Activated T-cell treated with anti-CD3 and anti-CD28 coated beads for 24 hours (primary cell): ENCODE results near the gene ZNF608.

ENCODE experiments used
- DNase-seq: peaks from one replicate; pipeline ENCODE4 v3.0.0-alpha.2; 2020; ENCODE audit warnings: low read depth

The ZNF608 gene

DNA sequence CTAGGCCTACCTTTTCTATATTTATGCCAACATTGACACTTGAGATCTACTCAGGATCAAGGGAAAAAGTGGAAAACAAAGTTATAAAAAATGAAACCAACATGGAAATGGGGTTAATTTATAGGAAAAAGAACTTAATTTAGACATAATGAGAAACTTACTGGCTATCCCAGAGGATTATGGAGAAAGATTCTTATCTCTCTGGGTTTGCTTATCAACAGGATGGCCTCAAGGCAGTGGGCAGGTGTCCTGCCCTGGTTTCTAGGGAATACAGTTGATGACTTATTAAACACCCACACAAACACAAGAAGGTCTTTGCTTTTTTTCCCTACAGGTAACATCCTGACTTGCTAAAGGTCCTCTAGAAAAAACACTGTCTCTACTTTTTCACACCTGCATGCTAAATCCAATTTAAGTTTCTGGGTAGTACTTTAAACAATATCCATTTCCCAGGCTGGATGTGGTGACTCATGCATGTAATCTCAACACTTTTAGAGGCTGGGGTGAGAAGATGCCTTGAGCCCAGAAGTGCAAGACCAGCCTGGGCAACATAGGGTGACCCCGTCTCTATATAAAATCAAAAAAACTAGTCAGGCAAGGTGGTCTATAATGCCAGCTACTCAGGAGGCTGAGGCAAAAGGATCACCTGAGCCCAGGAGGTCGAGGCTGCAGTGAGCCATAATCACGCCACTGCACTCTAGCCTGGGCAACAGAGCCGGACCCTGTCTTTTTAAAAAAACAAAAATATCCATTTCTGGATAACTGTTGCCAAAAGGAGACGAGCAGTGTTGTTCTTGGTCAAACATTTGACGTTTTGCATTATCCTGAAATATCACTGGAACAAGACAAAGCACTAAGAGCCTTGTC, 6.6 kb upstream of the ZNF608 start:
- no peak for DNase-seq

DNA sequence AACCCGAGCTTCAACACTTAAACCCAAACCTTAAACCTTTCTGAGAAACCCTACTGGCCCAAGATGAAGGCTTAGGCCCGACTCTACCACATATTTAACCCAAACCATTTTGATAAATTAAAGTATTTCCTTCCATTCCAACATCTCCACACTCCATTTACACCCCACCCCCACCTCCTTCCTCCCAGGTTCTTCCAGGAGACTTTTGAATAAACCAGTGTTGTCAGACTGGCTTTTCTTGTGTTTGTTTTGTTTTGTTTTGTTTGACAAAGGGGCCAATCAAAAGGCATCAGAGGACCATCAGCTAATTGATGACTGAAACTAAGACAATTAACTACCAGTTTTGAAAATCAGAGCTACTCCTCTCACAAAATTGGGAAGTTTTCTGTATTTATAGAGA, 4.6 kb upstream of the ZNF608 start:
- no peak for DNase-seq

DNA sequence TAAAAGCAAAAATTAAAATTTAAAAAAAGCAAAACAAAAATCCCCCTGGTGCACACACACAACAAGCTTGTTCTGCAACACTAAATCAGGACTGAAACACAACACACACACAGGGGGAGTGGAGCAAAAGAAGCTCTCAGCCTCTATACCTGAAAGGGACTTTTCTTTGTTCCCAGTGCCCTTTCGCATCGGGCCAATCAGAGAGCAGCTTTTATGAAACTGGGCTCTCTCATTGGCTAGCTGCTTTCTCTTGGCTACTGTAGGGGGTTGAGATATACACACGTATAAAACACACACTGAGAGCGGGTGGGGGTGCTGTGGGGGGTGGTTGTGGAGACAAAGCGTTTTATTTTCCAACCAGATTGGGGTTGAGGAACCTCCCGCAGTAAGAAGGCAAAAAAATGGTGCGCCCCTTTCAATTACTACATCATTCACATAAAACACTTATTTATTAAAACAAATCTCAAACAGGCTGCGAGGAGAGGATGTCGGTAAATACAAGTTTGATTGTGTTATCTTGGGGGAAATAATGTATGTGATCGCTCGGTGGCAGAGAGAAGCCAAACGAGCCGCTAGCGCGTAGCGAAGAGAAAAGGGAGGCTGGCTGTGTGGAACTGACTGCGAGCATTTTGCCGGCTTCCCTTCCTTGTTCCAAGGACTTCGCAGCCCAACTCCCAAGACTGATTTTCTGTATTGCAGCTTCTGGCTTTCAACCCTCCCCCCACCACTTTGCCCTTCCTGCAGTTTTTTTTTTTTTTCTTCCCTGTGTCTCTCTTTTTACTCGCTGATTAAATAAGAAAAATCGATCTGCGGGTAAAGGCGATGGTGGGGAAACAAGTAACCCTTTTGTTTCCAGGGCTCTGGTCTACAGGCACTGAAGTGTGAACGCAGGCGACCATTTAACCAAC, 2.5 kb upstream of the ZNF608 start:
- DNase-seq = no peak

DNA sequence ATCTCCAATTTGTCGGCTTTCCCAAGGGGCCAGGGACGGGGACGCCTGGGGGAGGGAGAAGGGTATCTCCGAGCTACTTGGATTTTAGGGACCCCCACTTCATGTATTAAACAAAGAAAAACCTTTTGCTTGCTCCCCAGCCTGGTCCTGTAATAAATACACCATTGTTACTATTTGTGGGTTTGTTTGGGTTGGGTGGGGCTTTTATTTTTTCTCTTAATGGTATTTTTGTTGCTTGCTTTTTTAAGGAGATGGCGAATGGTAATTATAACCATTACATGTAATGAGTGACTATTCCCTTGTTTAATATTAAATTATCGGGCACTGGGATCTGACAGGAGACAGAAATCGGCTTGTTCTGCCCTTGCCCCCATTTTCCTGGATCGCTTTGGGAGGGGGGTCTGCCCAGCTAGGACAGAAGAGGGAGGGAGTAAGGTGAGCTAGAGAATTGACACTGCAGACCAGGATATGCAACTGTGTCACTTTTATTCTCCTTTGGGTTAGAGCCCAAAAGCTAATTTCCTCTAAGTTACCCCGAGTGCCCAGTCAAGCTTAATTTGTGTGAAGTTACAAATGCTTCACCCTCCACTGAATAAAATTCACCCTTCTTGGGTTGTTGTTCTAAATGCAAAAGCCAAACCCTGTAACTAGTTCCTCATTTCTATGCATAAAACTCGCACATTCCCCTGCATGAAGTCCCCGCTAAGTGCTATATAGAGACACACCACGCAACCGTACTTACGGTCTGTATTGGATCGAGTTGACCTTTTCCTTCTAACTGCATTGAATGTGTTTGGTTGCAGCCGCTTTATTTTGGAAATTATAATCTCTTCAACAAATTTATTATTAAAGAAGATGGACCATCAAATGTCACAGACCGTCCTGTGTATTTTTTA, 1.6 kb upstream of the ZNF608 start:
- no peak for DNase-seq

DNA sequence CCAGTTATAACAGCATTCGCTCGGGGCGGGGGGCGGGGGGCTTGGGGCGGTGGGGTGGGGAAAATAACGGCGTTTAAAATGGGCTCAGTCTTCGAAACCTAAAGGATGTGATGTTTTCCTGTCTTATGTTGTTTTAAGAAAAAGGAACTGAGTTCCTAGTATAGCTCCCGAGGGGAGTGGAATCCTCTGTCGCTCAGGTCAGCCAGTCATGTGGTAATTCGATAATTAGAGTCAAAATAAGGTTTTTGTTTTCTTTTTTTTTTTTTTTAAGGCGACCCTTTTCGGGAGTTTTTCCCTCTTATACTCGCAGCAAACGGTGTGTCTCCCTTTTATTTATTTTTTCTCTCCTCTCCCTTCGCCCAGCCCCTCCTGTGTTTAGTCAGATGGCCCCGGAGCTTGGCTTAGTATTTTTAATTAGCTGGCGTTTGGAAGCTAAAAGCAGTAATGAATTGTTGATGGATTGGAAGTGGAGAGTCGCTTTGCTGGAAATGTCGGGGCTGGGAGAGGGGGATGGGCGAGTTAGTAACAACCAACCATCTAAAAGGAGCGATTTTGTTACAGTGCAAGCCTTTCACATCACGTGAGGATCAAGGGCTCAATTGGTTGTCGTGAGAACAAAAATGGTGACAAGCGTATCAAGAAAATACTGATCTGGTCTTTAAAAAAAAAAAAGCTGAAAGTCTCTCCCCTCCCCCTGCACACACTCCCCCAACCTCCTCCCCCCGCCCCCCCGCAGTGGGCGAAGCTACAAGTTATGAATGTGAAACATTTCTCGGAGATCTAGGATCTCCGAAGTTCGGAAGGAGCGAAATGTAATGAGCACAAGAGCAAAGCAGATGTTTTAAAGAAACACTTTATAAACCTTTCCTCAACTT, 714 bp upstream of the ZNF608 start:
- DNase-seq = no peak

DNA sequence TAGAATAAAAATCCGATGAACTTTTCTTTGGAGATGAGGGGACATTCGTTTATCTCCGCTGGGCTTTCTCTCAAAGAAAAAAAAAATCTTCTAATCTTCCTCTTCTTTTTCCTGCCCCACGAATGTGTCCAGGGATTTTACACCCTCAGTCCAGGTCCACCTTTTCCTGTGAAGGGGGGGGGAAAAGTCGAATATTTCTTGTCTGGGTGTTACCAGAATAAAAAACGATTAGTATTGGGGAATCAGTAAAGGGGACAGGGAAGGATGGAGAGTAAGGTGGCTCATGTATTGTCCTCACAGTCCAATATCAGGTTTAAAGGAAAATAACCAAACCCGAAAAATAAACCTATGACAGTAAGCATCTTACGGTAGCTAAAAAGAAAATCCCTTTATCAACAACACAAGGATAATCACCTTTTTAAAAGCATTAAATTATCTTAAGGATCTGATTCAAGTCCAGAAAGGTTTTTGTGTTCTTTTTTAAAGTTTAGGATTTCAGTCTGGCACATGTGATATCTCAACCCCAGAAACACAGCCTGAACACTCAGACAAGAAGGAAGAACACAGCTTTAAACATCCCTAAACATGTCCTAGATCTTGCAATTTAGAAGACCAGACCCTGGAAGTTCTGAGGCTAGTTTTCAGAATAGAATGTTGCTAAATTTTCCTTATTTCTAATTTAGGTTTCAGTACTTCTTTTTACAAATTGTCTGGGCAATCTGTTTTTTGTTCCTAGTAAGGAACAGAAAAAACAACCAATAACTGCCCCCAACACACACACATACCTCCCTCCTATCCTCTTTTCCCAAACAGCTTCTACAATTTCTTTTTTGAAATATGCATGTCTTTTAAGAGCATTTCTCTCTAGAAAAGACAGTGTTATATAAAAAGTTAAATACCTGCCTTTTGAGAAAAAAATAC, 1.2 kb downstream of the ZNF608 start:
- no peak for DNase-seq

DNA sequence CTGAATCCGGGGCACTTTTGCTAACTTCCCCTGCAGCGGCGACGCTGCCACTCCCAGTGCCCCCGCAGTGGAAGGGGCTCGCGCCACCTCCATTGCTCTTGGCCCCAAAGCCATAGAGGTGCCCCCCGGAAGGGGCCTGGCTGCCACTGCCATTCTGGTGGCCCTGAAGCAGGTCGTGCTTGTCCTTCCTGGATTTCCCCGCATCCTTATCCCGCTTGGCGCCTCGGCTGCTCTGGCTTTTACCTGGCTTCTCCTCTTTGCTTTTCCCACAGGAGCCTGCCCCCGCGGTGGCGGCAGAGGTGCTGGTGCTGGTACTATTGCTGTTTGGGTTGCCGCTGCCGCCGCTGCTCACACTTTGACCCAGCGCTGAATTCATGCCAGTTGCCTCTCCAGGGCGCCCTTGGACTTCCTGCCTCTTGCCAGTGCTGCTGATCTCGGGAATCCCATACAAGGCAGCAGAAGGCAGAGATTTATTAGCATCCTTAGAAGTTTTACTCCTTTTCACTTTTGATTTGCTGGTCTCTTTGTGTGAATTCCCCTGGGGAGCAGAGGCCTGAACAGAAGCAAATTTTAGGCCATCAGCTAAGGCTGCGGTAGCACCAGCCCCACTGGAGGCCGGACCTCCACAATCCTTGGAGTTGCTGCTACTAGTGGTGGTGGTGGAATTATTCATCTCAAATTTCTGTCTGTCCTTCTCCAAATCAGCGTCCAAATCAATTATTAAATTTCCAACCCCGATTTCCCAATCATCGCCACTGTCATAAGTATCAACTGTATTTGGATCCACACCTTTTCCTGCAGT, 2.1 kb downstream of the ZNF608 start:
- no peak for DNase-seq

DNA sequence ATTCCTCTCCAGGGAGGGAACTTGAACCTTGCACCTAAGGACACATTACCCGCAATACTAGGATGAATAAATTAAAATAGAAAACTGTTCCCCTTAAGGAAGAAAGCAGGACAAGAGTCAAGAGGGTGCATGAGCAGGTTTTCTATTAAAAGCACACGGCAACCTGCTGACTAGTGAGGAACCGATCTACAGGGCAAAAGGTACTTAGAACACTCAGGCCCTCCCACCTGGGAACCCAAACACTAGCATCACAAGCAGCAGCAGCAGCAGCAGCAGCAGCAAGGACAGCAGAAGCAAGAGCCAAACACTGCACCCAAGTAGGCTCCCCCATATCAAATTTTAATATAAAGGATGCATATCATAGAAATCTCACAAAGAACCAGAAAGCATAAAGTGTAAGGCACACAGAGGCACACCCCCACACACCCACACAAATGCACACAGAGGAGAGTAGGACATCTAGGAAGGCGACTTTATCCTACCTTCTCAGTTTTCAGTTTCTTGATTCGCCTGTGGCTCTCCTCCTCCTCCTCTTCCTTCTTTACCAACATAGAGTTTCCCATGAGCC, 2.8 kb downstream of the ZNF608 start:
- DNase-seq = no peak

DNA sequence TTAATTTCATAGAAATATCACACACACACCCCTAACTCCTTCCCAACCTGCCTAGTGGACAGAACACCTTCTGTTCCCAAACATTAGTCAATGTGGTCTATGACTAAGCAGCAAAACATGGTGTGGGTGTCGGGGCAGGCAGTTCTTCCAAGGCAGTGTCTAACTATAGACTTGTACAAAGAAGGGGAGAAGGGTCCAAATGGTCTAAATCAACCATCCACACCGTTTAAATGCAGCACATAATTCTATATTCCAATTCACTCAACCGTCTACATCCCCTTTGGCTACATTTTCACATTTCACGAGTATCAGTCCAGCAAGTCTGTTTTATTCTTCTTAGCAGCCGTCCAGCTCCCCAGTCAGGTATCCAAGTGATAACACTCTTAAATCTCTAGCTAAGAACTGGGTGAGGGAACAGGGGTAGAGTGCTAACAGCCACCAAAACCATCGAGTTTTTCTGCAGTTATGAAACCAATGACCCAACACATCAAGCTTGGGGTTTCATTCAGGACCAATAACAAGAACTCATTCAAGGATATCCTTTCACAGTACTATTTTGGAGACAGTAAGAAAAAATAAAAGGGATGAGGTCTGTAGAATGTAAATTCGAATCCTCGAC, 3.3 kb downstream of the ZNF608 start:
- DNase-seq = no peak

DNA sequence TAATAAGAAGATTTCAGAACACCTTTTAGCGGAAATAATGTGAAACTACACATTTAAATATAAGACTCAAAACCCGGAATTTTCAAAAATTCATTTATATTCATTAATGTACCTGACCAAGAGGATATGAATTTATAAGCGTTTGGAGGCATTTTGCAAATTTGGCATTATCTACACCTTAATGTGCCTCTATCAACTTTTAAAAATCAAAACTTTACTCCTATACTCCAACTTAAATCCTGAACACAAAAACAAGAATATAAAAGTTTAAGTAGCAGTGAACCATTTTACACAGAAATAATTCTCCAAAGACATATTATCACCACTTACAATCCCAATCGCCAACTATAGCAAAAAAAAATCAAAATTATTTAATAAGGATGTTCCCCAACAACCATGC, 3.9 kb downstream of the ZNF608 start:
- DNase-seq = no peak

DNA sequence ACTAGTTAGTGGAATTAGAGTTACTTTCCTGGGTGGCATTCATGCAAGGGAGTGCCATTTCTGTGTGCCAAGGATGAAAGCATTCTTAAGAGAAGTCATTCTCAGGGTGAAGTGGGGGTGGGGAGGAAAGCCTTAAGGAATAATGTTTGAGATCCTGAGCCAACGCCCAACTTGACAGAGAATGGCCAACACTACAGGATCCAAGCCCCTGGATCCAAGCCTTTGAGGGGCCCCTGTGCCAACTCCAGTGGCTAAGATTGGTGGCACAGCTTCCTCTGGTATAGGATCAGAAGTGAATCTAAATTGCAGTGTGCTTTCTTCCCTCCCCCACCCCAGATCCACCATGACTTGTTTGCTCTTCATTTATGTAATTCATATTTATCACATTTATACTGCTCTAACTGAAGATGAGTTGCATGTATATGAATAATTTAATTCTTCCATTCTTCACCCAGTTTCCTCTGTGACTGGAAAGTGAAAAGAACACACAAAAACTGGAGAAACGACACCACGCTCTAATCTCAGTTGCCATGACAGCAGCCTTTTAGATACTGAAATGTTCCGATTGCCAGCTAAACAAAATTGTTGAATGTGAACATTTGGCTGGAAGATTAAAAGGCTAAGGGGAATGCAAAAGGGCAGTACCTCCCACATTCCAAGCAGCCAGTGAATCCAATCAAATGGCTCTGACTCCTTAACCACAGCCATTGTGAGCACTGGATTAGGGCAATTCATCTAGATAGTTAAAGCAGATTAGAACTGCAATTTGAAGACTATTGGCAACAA, 4.5 kb downstream of the ZNF608 start:
- no peak for DNase-seq

DNA sequence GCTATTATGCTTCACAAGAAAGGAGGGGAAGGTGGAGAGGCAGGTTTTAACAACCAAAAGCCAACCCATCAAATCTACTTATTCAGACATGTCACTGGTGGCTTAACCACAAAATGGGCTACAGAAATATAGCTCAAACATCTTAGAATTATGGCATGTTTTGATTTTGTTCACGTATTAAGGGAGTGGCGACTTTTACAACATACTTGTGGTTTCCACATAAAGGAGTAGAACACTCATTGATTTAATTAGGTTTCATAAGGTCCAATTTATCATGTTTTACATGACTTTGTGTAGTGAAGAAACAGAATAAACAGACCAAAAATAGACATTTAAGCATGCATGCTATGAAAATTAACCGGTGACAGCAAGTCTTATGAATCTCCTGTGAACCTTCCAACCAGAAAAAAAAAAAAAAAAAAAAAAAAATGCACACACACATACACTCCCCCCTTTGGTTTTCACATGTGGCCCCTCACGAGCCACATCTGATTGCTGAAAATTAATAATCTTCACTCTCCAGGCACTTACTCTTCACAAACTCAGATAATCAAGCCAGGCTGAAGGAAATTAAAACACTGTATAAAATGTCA, 5.4 kb downstream of the ZNF608 start:
- no peak for DNase-seq

DNA sequence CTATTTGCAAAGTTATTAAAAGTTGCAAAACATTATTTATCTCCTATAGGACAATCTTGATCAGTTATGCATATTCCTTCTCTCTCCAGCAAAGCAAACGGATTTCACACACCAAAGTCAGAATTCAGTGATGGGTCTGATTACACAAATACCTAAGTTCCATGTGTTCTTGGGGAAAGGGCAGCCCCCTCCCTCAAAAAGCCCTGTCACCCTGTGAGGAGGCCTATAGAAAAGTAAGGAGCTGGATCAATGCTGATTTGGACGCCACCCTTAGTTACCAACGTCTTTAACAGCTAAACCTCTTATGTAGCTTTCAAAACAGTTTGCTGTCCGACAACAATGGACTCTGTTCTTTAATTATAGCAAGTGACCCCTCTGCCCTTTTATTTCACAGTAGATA, 6.4 kb downstream of the ZNF608 start:
- no peak for DNase-seq

DNA sequence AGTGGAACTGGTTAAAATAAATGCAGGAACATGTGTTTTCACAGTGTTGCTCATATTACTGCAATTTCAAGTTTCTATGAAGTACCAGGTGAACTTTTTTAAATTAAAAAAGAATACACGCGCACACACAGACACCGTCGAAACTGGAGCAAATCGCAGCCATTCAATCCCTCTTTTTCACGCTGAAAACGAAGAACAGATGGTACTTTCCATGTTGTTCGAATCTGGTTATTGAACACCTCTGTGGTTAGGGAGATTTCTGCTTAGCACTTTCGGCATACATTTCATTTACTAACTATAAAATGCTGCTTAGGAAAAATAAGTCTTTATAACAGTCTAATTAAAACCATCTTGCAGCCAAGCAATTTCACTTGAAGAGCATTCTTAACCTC, 6.8 kb downstream of the ZNF608 start:
- DNase-seq = no peak

DNA sequence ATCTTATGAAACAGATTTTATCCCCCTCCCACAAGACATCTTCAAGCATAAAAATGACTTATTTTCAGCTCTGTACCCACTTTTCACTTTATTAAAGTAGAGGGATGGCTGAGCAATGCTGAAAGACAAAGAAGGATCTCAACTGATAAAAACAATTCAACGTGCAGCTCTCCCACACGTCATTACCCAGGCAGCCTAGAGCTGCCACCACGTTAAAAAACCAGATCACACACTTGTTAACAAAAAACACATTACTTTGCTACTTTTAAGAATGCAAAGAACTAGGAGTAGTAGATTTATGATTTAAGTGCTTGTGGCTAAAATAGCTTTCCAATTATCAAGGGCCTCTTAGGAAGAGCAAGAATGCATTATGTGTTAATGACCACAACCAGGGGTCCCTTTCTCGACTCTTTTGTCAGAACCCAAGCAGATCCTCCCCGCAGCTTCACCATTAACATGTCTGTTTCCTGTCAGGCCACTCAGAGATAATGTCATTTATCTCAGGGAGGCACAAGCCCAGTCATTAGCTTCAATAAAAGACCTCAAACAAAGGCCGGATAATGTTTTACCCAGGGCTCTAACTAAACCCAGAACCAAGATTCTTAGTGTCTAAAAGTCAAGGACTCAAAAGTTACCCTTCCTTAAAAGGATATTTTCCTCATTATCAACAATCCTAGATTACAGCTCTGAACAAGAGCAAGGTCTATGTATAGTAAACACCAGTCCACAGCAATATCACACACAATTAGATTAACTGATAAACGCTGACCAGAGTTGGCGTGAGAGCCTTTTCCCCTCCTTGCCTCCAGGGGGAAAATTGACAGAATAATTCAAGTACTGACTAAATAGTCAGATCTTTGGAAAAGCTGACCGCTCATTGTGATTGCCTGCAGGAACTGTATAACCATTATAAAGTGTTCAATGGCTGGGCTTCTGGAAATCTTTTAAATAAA, 7.5 kb downstream of the ZNF608 start:
- DNase-seq = no peak

DNA sequence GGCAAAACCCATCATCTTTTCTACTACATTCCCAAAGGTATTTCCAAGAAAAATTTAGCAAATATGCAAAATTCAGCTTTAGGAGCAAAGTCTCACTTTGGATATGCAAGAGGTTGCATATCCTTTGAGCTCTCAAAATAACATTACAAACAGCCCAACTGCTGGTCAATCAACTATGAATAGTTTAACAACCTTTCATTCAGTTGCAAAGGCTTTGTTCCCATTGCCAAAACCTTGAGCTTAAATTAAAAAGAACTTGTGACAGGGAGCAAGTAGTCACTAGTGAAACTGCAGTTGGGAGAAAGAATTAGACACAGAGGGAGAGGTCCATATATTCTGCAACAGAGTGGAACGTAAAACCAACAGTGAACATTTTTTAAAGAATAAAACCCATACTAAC, 8.8 kb downstream of the ZNF608 start:
- DNase-seq = no peak
